HL-60 (cell line): ENCODE data around the gene AGAP3.

Experiments
- DNase-seq, 2 experiments: peaks; one replicate each; pipeline ENCODE4 v3.0.0-alpha.2; 2010 to 2020; ENCODE audit warnings: low read depth in 1 of 2, low spot score in 1 of 2
- H3K27ac ChIP-seq: fragments of 250-450 bp; sonication (Bioruptor Pico); replicated peaks from 2 replicates; pipeline ENCODE4 v1.5.1; 2020; ENCODE audit warnings: mild to moderate bottlenecking, moderate library complexity
- H3K27me3 ChIP-seq: fragments of 250-450 bp; sonication (Bioruptor Pico); 2 replicates; pipeline ENCODE4 v1.5.1; 2021; ENCODE audit warnings: mild to moderate bottlenecking, moderate library complexity; ENCODE audit not compliant: insufficient read depth, poor library complexity, severe bottlenecking
- H3K4me3 ChIP-seq: replicated peaks from 2 replicates; pipeline ENCODE4 v1.5.1; 2011; ENCODE audit warnings: mild to moderate bottlenecking, control low read depth, low read length; ENCODE audit not compliant: insufficient read depth
- CTCF ChIP-seq: IDR thresholded peaks from one replicate; pipeline ENCODE4 v1.5.1; 2011; ENCODE audit warnings: low read length, control low read depth, inconsistent platforms; ENCODE audit not compliant: insufficient read depth
- GABPA ChIP-seq: IDR thresholded peaks from 2 replicates; pipeline ENCODE4 v1.6.1; 2012; ENCODE audit warnings: low read depth
- POLR2AphosphoS5 ChIP-seq: IDR thresholded peaks from 2 replicates; pipeline ENCODE4 v1.6.1; 2012; ENCODE audit warnings: low read depth
- REST ChIP-seq: IDR thresholded peaks from 2 replicates; pipeline ENCODE4 v1.6.1; 2012; ENCODE audit warnings: low read depth; ENCODE audit not compliant: insufficient replicate concordance
- SPI1 ChIP-seq: IDR thresholded peaks from 2 replicates; pipeline ENCODE4 v1.6.1; 2012; ENCODE audit warnings: low read depth, mild to moderate bottlenecking, borderline replicate concordance

AGAP3 gene

GRCh38 chr7:151139791-151140190, 53.5 kb downstream of the AGAP3 start:
- TF ChIP-seq GABPA: no peak
- no peak for TF ChIP-seq POLR2AphosphoS5
- no peak for TF ChIP-seq CTCF
- no peak for TF ChIP-seq SPI1
- no peak for TF ChIP-seq REST
- no peak overlapping the region for H3K27ac ChIP-seq
- H3K4me3 ChIP-seq: no peak overlapping the region
- no peaks in the 10 kb centered on the region for H3K27me3 ChIP-seq
- DNase-seq: no peak

GRCh38 chr7:151140826-151141225, 54.6 kb downstream of the AGAP3 start:
- TF ChIP-seq CTCF (no peak), POLR2AphosphoS5 (no peak), REST (no peak)

GRCh38 chr7:151141311-151141854, 55.1 kb downstream of the AGAP3 start:
- no peak overlapping the region for H3K27ac ChIP-seq
- H3K4me3 ChIP-seq: no peak overlapping the region
- TF ChIP-seq POLR2AphosphoS5: no peak
- TF ChIP-seq GABPA: no peak
- TF ChIP-seq CTCF: no peak
- TF ChIP-seq REST: no peak
- no peak for TF ChIP-seq SPI1
- DNase-seq: no peak
- H3K27me3 ChIP-seq: no peaks in the 10 kb centered on the region

More at GRCh38 chr7:151140826-151141225, 54.6 kb downstream of the AGAP3 start:
- H3K27me3 ChIP-seq: no peaks in the 10 kb centered on the region
- DNase-seq: no peak
- no peak overlapping the region for H3K4me3 ChIP-seq
- H3K27ac ChIP-seq: no peak overlapping the region
